Coronary artery (tissue), 2 donors: Measurements from ENCODE around the gene RAD51B.

Experiments used
- DNase-seq: peaks from one replicate; pipeline ENCODE4 v3.0.0-alpha.2; 2017; ENCODE audit warnings: low spot score
- H3K27ac ChIP-seq, 2 donors: fragments of 200-600 bp; sonication (generic); one replicate each; pipeline ENCODE4 v1.5.1; 2016 to 2019
- H3K4me3 ChIP-seq: fragments of 200-600 bp; sonication (generic); 2 replicates; pipeline ENCODE4 v1.5.1; 2016; ENCODE audit warnings: mild to moderate bottlenecking, moderate library complexity
- TF ChIP-seq, protein P1 (sequence below): fragments of 200-600 bp; sonication (generic); IDR thresholded peaks from one replicate; pipeline ENCODE4 v1.5.1; 2019; ENCODE audit warnings: antibody characterized with exemption

Gene RAD51B

GRCh38 chr14:68074765-68075381 is 255.3 kb downstream of the RAD51B start:
- no peak for DNase-seq
- Histone ChIP-seq H3K4me3 (no peak overlapping the region), H3K27ac (no peak overlapping the region)
- TF ChIP-seq, protein P1, sequence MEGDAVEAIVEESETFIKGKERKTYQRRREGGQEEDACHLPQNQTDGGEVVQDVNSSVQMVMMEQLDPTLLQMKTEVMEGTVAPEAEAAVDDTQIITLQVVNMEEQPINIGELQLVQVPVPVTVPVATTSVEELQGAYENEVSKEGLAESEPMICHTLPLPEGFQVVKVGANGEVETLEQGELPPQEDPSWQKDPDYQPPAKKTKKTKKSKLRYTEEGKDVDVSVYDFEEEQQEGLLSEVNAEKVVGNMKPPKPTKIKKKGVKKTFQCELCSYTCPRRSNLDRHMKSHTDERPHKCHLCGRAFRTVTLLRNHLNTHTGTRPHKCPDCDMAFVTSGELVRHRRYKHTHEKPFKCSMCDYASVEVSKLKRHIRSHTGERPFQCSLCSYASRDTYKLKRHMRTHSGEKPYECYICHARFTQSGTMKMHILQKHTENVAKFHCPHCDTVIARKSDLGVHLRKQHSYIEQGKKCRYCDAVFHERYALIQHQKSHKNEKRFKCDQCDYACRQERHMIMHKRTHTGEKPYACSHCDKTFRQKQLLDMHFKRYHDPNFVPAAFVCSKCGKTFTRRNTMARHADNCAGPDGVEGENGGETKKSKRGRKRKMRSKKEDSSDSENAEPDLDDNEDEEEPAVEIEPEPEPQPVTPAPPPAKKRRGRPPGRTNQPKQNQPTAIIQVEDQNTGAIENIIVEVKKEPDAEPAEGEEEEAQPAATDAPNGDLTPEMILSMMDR: no peak

GRCh38 chr14:68075382-68076029 is 255.9 kb downstream of the RAD51B start:
- no peak for DNase-seq
- Histone ChIP-seq H3K4me3 (no peak overlapping the region), H3K27ac (no peak overlapping the region)
- TF ChIP-seq, protein P1: no peak

- TF ChIP-seq, protein P1: no peak
- DNase-seq: no peak
- no peak overlapping the region for H3K27ac ChIP-seq
These were observed 256.9 kb downstream of the RAD51B start for GRCh38 chr14:68076451-68076850.

DNA sequence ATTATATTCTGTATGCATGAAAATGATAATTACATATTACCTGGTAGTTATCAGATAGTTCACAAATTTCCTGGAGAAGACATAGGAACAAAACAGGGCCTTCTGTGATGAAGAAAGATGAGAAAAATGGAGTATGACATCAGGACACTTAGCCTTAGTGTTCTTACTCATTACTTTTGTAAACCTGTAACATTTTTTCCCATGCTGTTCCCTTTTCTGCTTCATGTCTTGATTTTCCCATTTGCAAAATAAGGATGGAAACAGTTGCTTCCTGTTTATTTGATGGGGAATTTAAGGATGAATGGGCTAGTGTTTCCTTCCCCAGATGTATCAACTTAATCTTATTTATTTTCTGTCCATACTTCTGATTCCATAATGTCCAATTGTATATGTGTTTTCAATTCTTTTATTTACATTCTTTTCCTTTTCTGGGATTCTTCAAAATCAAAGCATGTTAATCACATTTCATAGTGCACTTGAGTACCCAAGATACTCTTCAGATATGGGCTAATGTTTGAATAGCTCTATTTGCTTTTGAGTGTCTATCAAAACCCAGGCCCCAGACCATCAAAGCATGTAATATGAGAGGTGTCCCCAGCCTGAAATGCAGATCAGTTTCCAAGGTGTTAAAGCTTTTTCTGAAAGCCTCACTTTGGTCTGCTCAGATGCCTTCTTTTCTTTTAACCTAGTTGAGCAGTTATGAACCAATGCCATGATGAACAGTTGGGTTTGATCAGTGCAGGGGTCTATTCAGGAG is 260.5 kb downstream of the RAD51B start:
- DNase-seq: no peak
- no peak overlapping the region for H3K4me3 ChIP-seq
- TF ChIP-seq, protein P1: no peak
- no peak overlapping the region for H3K27ac ChIP-seq

More at GRCh38 chr14:68076451-68076850, 256.9 kb downstream of the RAD51B start:
- no peak overlapping the region for H3K4me3 ChIP-seq

DNA sequence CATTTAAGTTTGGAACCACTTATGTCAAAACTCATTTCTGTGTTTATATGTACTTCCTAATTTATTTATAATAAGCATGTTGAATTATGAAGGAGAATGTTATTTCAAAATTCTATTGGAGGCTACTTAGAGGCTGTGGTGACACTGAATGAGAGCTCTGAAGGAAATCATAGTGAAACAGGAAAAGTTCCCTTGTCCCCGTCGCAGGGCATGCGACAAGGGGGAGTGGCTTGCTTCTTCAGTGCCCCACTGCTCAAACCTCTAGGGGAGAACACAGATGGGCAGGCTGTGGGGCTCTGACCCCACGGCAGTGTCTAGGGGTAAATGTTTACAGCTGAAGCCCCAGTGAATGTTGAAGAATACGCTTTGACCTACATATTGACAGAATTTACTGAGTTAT is 261.9 kb downstream of the RAD51B start:
- no peak overlapping the region for H3K27ac ChIP-seq
- no peak overlapping the region for H3K4me3 ChIP-seq
- TF ChIP-seq, protein P1: no peak
- no peak for DNase-seq

DNA sequence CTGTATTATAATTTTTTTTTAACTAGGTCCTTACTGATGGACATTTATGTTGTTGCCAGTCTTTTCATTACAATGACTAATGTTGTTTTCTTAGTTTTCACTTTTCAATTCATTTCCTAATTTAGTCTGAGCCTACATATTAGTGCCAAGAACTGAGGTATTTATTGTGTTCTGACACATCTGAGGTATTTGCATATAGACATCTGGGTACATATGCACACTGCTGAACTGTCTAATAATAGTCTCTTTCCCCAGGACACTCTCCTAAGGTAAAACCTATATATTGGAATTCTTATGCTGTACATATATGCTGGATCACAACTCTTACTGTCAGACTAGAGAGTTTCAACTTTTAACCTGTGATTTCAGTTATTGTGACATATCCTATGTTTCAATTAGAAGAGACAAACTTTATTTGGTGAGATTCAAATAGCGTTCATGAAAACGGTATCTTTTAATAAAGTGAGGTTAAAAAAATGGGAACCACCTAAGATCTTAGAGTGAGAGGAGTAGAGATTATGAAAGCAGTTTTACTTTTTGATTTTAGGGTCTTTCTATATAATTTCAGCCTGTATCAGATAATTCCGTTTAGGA is 263.2 kb downstream of the RAD51B start:
- DNase-seq: no peak
- Histone ChIP-seq H3K4me3 (no peak overlapping the region), H3K27ac (no peak overlapping the region)
- TF ChIP-seq, protein P1: no peak
